ENCODE measurements around the gene BICC1. TPM values are rescaled to one million over a fixed set of nuclear protein-coding genes. Genes with fewer than 3 reads are reported as not detected.
A peak's percentile ranks its signal among the peaks of the same experiment; 100 is the strongest.

The BICC1 gene
- 10 to 100 TPM in 2 of 4 donors, 1 to 10 TPM in 2; 4.7 to 29.7 (median 18.0) TPM for total RNA-seq

GRCh38 chr10:58512491-58513187 lies at the start of gene BICC1:
Gene BICC1, plus strand, starts transcription at chr10:58512872. Its CDS starts 272 bp downstream, at chr10:58513144.
- in situ Hi-C loops (cut with MboI; ENCODE audit: low sequenced_read_pairs in 4 of 4) (loop anchor here in 1 of 4 donors (10.0 kb wide), 1 partner anchor 132 kb away; no protein-coding TSS in a partner anchor), intact Hi-C loops (cut with DNase I; ENCODE audit: low total_unique reads) (loop anchor here (1.0 to 10.0 kb wide), 4 partner anchors 98 to 270 kb away; partner anchors contain the start of gene UBE2D1)
- peak; percentile 42 to 64 for ATAC-seq
- peaks cover 8 to 12% of the 10 kb centered on the region in 2 donors for H3K4me1 ChIP-seq
- no peaks in the 10 kb centered on the region for H3K36me3 ChIP-seq
- H3K27ac ChIP-seq, result peak within 1 kb of the TSS; percentile 82 to 86 (median 84)
- TF ChIP-seq POLR2A (IDR thresholded peaks at IDR 0.05) (peak; percentile 29 to 47), CTCF (IDR thresholded peaks at IDR 0.05 in 4 of 5, conservative IDR thresholded peaks at IDR 0.05 in 1 of 5) (no peak)
- peak within 1 kb of the TSS; percentile 64 to 76 (median 71) for H3K4me3 ChIP-seq
- peak; percentile 29 to 32 for DNase-seq
- H3K9me3 ChIP-seq, result no peaks in the 10 kb centered on the region
- H3K27me3 ChIP-seq, result no peaks in the 10 kb centered on the region

- no peak for ATAC-seq
- Histone ChIP-seq H3K27me3 (no peaks in the 10 kb centered on the region), H3K4me1 (no peaks in the 10 kb centered on the region), H3K36me3 (no peaks in the 10 kb centered on the region), H3K4me3 (no peak overlapping the region), H3K9me3 (no peaks in the 10 kb centered on the region), H3K27ac (no peak overlapping the region)
- in situ Hi-C loops (cut with MboI; ENCODE audit: low sequenced_read_pairs in 4 of 4), result no loop called here
- no peak for TF ChIP-seq POLR2A (IDR thresholded peaks at IDR 0.05)
- TF ChIP-seq CTCF (IDR thresholded peaks at IDR 0.05 in 4 of 5, conservative IDR thresholded peaks at IDR 0.05 in 1 of 5), result no peak
- intact Hi-C loops (cut with DNase I; ENCODE audit: low total_unique reads), result no loop called here
- DNase-seq, result no peak
Observed at GRCh38 chr10:58464956-58465355, 47.7 kb upstream of the BICC1 start.

GRCh38 chr10:58465629-58466028 lies 47.0 kb upstream of the BICC1 start:
- intact Hi-C loops (cut with DNase I; ENCODE audit: low total_unique reads), result no loop called here
- no peak for ATAC-seq
- in situ Hi-C loops (cut with MboI; ENCODE audit: low sequenced_read_pairs in 4 of 4), result no loop called here
- DNase-seq, result no peak
- H3K4me1 ChIP-seq, result no peaks in the 10 kb centered on the region
- no peaks in the 10 kb centered on the region for H3K27me3 ChIP-seq
- H3K9me3 ChIP-seq, result no peaks in the 10 kb centered on the region
- no peaks in the 10 kb centered on the region for H3K36me3 ChIP-seq
- no peak for TF ChIP-seq POLR2A (IDR thresholded peaks at IDR 0.05)
- no peak for TF ChIP-seq CTCF (IDR thresholded peaks at IDR 0.05 in 4 of 5, conservative IDR thresholded peaks at IDR 0.05 in 1 of 5)
- H3K4me3 ChIP-seq, result no peak overlapping the region
- H3K27ac ChIP-seq, result no peak overlapping the region

- no peak overlapping the region for H3K27ac ChIP-seq
- no peak for ATAC-seq
- no peak overlapping the region for H3K4me3 ChIP-seq
- H3K27me3 ChIP-seq, result no peaks in the 10 kb centered on the region
- DNase-seq, result no peak
- no peaks in the 10 kb centered on the region for H3K9me3 ChIP-seq
- intact Hi-C loops (cut with DNase I; ENCODE audit: low total_unique reads), result no loop called here
- TF ChIP-seq POLR2A (IDR thresholded peaks at IDR 0.05) (no peak), CTCF (IDR thresholded peaks at IDR 0.05 in 4 of 5, conservative IDR thresholded peaks at IDR 0.05 in 1 of 5) (no peak)
- H3K4me1 ChIP-seq, result no peaks in the 10 kb centered on the region
- H3K36me3 ChIP-seq, result no peaks in the 10 kb centered on the region
- in situ Hi-C loops (cut with MboI; ENCODE audit: low sequenced_read_pairs in 4 of 4), result no loop called here
Observed at GRCh38 chr10:58467931-58468635, 44.6 kb upstream of the BICC1 start.
